HG02840 (cell line): Measurements from ENCODE around the gene ST6GAL2.

Source experiments
- ATAC-seq: cut with Tn5 transposase; IDR thresholded peaks from one replicate; pipeline ENCODE4 v1.9.1; 2021; ENCODE audit warnings: mild to moderate bottlenecking, moderate library complexity, moderate number of reproducible peaks; ENCODE audit not compliant: unreplicated experiment, low FRiP score

Gene ST6GAL2

DNA sequence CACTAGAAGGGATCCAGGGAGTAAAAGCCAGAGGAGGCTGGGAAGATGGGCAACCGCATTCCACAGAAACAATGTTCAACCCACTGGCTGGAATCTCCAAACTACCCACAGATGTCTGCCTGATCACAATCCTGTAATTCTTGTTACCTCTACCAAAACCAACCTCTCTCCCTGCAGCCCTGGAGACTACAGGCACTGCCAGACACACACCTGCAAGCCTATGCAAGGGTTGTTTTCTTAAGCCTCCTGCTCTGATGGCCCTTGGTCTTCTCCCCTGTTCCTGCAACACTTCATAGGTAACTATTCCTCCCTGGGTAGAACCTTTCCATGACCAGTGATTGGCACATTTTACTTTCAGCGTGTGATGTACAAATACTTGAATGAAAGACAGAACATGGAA lies 21.9 kb downstream of the ST6GAL2 start:
- no peak for ATAC-seq

DNA sequence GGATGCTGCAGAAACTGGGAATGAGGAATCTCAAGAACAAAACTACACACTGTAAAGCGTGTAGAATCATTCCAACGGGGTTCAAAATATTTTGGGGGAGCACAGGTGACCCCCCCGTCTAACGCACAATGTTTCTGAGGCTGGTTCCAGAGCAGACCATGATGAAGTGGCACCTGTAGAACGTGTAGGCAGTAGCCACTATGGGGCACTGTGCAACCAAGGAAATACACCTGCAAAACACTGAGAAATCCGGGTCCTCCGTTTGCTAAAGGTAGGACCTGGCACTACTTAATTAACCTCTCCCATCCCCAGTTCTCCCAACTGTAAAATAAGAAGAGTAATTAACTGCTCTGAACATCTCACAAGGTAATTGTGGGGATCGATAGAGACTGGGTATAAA lies 22.6 kb downstream of the ST6GAL2 start:
- no peak for ATAC-seq

- ATAC-seq = no peak
Observed at GRCh38 chr2:106859498-106859897, 26.5 kb downstream of the ST6GAL2 start.

- ATAC-seq = no peak
Observed at GRCh38 chr2:106858810-106859209, 27.2 kb downstream of the ST6GAL2 start.

DNA sequence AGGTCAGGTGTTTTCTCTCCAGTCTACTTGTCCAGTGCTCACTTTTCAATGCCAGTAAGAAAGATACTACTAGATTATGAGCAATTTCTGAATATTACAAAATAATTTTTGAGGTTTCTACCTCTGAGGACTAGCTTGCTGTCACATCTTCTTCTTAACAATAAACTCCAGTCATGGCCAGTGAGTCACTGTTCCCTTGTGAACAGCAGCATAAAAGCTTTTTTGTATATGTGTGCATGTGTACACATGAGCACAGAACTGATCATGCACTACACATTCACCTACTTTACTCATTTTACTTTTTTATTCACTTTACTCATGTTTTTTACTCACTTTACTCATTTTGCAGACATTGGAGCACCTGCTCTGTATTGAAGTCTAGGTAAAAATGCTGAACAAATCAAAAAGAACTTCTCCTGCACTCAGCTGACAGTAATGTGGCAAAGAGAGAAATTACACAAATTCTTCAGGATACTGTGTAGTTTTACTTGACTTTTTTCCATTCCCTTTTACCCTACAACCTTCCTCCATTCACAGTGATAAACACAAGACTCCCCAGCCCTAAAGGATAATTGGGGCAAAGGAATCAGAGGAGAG lies 28.0 kb downstream of the ST6GAL2 start:
- no peak for ATAC-seq

- ATAC-seq = no peak
Observed at GRCh38 chr2:106853631-106854030, 32.3 kb downstream of the ST6GAL2 start.

DNA sequence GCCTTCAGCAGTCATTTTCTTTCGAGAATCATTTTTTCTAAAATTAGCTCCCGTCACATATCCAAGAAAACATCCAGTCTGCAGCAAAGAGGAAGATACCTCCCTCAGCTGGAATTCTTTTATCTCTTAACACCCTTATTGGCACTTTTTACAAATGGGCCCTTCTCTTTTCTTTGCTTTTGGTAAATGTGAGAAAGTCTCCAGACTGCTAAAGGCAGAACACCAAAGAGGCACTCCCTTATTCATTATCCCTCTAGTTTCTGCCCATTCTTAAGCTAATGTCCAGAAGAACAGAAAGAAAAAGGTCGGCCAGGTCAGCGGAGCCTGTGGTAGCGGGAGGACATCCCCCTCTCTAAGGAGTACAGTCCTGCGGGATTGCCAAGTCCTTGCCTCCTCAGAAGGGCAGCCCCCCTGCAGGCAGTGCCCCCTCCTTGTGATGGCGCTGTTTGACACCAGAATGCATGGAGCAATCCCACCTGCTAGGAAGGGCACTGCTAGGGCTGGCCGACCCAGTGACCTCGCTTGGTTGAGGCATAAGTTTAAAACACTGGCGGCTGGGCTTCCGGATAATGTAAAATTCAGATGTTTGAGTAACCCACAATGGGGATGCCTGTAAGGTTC lies 34.0 kb downstream of the ST6GAL2 start:
- no peak for ATAC-seq

GRCh38 chr2:106851087-106851874 lies 34.7 kb downstream of the ST6GAL2 start:
- ATAC-seq = no peak

DNA sequence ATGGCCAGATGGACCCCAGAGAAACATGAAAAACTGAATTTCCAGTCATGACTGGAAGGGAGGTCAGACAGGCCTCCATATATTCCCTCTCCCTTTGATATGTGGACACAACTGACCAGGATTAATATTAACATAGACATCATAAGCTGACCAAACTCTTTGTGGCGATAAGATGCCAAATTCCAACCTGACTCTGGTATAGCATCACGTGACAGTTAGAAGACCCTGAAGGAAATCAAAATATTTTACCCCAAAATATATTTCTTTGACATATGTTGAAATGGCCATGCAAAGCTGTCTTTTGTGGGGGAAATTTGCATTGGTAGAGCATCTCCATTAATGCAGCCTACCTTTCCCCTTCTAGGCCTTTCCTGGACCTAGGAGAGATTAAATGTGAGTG lies 36.7 kb downstream of the ST6GAL2 start:
- ATAC-seq = no peak

DNA sequence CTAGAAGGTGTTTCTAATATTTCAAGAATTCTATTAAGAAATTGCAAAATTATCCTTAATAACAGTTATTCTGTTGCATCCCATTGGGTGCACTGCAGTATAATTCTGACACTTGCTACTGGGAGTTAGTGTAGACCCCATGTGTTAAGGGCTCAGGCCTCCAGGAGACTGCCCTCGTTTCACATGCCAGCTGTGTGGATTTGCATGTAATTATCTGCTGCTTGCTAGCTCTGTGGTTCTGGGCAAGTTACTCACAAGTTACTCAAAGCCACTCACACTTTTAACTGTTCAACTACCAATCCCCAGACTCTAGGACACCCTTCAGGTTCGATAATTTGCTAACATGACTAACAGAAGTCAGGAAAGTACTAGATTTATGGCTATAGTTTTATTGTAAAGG lies 38.6 kb downstream of the ST6GAL2 start:
- ATAC-seq = no peak

DNA sequence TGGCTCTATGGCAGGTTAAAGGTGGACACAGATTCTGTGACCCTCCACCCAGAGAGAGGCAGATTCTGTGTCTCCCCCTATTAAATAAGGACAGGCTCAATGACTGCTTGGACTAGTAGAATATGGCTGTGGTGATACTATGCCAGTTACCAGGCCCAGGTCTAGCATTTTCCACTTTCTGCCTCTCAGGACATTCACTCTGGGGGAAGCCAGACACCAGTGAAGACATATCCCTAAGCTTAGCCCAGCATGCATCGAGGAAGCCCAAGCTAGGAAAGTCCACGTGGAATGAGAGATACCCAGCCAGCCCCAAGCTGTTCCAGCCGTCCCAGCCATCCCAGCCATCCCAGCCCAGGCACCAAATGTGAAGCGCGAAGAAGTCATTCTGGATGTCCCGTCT lies 40.3 kb downstream of the ST6GAL2 start:
- ATAC-seq = no peak

DNA sequence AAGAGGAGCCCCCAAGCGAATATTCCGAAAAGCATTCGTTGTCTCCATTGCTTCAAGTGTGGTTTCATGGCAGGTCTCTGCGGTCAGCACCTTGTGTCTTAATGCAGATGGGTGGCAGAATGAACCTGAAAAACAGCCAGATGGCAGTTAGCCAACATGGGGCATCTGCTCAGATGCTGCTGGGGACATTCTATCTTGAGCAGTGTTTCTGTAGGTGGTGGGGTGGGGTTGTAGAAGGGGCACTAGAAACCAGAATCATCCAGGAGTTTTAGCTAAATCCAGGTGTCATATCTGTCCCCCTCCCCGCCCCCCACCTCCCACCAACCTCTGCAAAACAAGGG lies 42.1 kb downstream of the ST6GAL2 start:
- ATAC-seq = no peak

GRCh38 chr2:106843001-106843909 lies 42.7 kb downstream of the ST6GAL2 start:
- no peak for ATAC-seq

- no peak for ATAC-seq
Observed at GRCh38 chr2:106841886-106842645, 43.9 kb downstream of the ST6GAL2 start.

DNA sequence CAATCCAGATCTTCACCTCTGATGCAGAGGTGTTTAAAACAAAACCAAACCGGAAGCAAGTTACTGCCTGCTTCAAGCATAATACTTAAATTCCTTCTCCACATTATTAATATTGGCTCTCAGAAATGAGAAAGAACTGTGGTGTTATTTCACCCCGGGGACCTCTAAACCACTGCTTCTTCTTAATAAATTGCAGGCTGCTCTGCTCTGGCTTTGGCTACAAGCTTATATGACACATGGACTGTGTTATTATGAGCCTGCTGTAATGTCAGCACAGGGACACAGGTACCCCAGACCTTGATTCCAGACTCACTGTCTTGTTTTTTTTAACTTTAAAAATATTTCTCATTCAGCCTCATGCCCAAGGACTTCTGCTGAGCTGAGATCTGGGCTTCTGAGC lies 45.1 kb downstream of the ST6GAL2 start:
- ATAC-seq = no peak

DNA sequence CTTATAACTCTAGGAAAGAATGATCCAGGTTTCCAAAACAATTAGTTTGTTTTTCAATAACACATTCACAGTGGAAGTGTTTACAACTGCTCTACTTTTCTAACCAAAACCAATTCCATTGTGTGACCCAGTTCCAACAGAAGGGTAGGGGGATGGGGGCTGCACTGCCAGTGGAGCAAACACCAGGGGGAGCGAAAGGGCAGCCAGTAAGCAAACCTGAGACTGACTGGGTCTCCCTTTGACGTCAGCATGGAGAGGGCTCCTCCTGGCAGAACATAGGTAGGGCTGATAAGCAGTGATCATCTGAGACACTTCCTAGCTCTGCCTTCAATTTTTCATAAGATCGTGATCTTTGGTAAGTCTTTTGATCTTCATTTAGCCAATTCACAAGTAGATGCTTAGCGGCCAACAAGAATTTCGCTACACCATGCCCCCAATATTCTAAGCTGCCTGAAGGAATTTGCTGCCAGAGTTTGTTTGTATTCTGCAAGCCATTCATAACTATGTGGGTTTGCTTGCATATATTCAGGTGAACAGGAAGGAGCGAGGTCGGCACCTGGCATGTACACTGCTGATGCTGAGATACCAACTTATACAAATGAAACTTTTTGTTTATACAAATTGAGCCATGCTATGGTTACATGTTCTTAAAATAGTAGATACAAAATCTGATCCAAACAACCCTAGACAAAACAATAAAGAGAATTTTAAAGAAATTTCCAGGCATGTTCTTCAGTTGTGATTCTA lies 45.9 kb downstream of the ST6GAL2 start:
- ATAC-seq = no peak

DNA sequence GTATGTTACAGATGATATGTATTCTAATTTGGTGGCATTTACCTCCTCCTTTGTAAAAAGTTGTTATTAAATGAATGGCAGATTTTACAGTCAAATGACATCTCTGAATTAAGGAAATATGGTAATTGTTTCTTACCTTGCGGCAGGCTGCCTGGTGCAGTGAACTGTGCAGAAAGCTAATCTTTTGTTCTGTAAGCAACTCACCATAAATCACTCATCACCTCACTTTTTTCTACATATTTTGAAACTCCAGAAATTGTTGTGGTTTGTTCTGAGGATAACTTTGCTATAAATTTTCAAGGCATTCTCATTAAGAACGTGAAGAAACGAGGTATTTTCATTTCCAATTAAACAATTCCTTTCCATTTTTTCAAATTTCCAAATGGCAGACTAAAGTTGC lies 52.7 kb downstream of the ST6GAL2 start:
- no peak for ATAC-seq

GRCh38 chr2:106831816-106832569 lies 54.0 kb downstream of the ST6GAL2 start:
- ATAC-seq = no peak

- ATAC-seq = no peak
Observed at GRCh38 chr2:106831241-106831640, 54.7 kb downstream of the ST6GAL2 start.
